KMS-11 (cell line): ENCODE results near the gene UNK.

Source experiments
- H2AFZ ChIP-seq: fragments of 200-600 bp; sonication (generic); 2 replicates; pipeline ENCODE4 v1.6.1; 2016; ENCODE audit warnings: antibody characterized with exemption, mixed run types, low read depth
- H3K27ac ChIP-seq: fragments of 200-600 bp; sonication (generic); 2 replicates; pipeline ENCODE4 v1.6.1; 2016; ENCODE audit warnings: mild to moderate bottlenecking, mixed run types
- H3K27me3 ChIP-seq: fragments of 200-600 bp; sonication (generic); 2 replicates; pipeline ENCODE4 v1.6.1; 2017; ENCODE audit warnings: mild to moderate bottlenecking, low read depth, mixed run types, moderate library complexity; ENCODE audit not compliant: insufficient read depth
- H3K36me3 ChIP-seq: fragments of 200-600 bp; sonication (generic); 2 replicates; pipeline ENCODE4 v1.6.1; 2017; ENCODE audit warnings: mild to moderate bottlenecking, mixed run types; ENCODE audit not compliant: insufficient read depth
- H3K4me1 ChIP-seq: fragments of 200-600 bp; sonication (generic); 2 replicates; pipeline ENCODE4 v1.6.1; 2016; ENCODE audit warnings: mild to moderate bottlenecking, low read depth, mixed run types; ENCODE audit not compliant: poor library complexity, severe bottlenecking
- H3K4me2 ChIP-seq: fragments of 200-600 bp; sonication (generic); 2 replicates; pipeline ENCODE4 v1.7.0; 2016; ENCODE audit warnings: mild to moderate bottlenecking, mixed run types
- H3K4me3 ChIP-seq: fragments of 200-600 bp; sonication (generic); IDR thresholded peaks from 2 replicates; pipeline ENCODE4 v1.6.1; 2017; ENCODE audit warnings: low read depth, low read length, mixed read lengths; ENCODE audit not compliant: insufficient read depth
- H3K79me2 ChIP-seq: fragments of 200-600 bp; sonication (generic); 2 replicates; pipeline ENCODE4 v1.6.1; 2016; ENCODE audit warnings: low read depth, mixed run types; ENCODE audit not compliant: insufficient read depth
- H3K9ac ChIP-seq: fragments of 200-600 bp; sonication (generic); 2 replicates; pipeline ENCODE4 v1.6.1; 2016; ENCODE audit warnings: mild to moderate bottlenecking, mixed run types
- H4K20me1 ChIP-seq: fragments of 200-600 bp; sonication (generic); 2 replicates; pipeline ENCODE4 v1.6.1; 2016; ENCODE audit warnings: mild to moderate bottlenecking, mixed run types; ENCODE audit not compliant: insufficient read depth
- CTCF ChIP-seq: fragments of 200-600 bp; sonication (generic); conservative IDR thresholded peaks from 2 replicates; pipeline ENCODE4 v1.6.1; 2017; ENCODE audit warnings: low read depth, mild to moderate bottlenecking, antibody characterized with exemption, low read length, moderate library complexity, mixed read lengths

UNK gene

GRCh38 chr17:75763613-75764416, 20.8 kb upstream of the UNK start:
- no peak for TF ChIP-seq CTCF
- no peaks in the 10 kb centered on the region; the same call in 1 of the 2 replicates for H3K27me3 ChIP-seq
- no peaks in the 10 kb centered on the region for H4K20me1 ChIP-seq
- H3K9ac ChIP-seq: peak overlapping the region; percentile 67
- peak overlapping the region; percentile 10 for H3K4me3 ChIP-seq
- H3K4me2 ChIP-seq: peak overlapping the region; percentile 98
- H3K27ac ChIP-seq: no peak overlapping the region
- no peaks in the 10 kb centered on the region for H3K36me3 ChIP-seq
- H2AFZ ChIP-seq: peak overlapping the region; percentile 97
- H3K79me2 ChIP-seq: no peaks in the 10 kb centered on the region
- H3K4me1 ChIP-seq: peaks cover 17% of the 10 kb centered on the region

DNA sequence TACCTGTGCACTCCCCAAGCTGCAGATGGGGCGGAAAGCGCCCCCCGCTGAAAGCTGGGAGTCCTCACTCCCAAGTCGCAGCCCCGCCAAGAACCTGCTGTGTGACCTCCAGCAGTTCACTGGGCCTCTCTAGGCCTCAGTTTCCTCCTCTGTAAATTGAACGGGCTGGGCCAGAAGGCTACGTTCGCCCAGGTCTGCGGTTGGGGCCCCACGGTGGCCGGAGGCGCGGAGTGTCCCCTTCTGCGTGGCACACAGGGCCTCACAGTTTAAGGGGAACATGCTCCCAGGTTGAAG, 20.2 kb upstream of the UNK start:
- peak overlapping the region; percentile 31; the same call in 1 of the 2 replicates for H3K27ac ChIP-seq
- H3K79me2 ChIP-seq: no peaks in the 10 kb centered on the region
- no peaks in the 10 kb centered on the region for H3K36me3 ChIP-seq
- H3K4me3 ChIP-seq: peak overlapping the region; percentile 10
- no peak for TF ChIP-seq CTCF
- H3K27me3 ChIP-seq: no peaks in the 10 kb centered on the region; the same call in 1 of the 2 replicates
- no peaks in the 10 kb centered on the region for H4K20me1 ChIP-seq
- H3K4me2 ChIP-seq: peak overlapping the region; percentile 98
- H3K9ac ChIP-seq: peak overlapping the region; percentile 67
- peaks cover 17% of the 10 kb centered on the region for H3K4me1 ChIP-seq
- peak overlapping the region; percentile 97 for H2AFZ ChIP-seq

GRCh38 chr17:75764711-75765421, 19.7 kb upstream of the UNK start, which contains the start of gene GALK1:
GALK1 (minus strand) TSS chr17:75765192; CDS start chr17:75765136, 56 bp downstream.
- H3K9ac ChIP-seq: peak within 1 kb of the TSS; percentile 67
- peak within 1 kb of the TSS; percentile 31; the same call in 1 of the 2 replicates for H3K27ac ChIP-seq
- no peaks in the 10 kb centered on the region for H3K36me3 ChIP-seq
- H4K20me1 ChIP-seq: no peaks in the 10 kb centered on the region
- H3K4me2 ChIP-seq: peak within 1 kb of the TSS; percentile 98
- H3K4me1 ChIP-seq: peaks cover 17% of the 10 kb centered on the region
- no peaks in the 10 kb centered on the region; the same call in 1 of the 2 replicates for H3K27me3 ChIP-seq
- H3K79me2 ChIP-seq: no peaks in the 10 kb centered on the region
- peak within 1 kb of the TSS; percentile 97 for H2AFZ ChIP-seq
- H3K4me3 ChIP-seq: peak within 1 kb of the TSS; percentile 10
- TF ChIP-seq CTCF: peak; percentile 50; the same call in 1 of the 2 replicates

- H2AFZ ChIP-seq: no peak overlapping the region
- no peak overlapping the region for H3K4me3 ChIP-seq
- H4K20me1 ChIP-seq: no peaks in the 10 kb centered on the region
- no peak overlapping the region for H3K9ac ChIP-seq
- H3K27me3 ChIP-seq: no peaks in the 10 kb centered on the region; the same call in 1 of the 2 replicates
- TF ChIP-seq CTCF: no peak
- no peak overlapping the region for H3K27ac ChIP-seq
- no peaks in the 10 kb centered on the region for H3K36me3 ChIP-seq
- H3K79me2 ChIP-seq: no peaks in the 10 kb centered on the region
- peaks cover 17% of the 10 kb centered on the region for H3K4me1 ChIP-seq
- H3K4me2 ChIP-seq: no peak overlapping the region
These were observed 18.6 kb upstream of the UNK start for GRCh38 chr17:75765981-75766380.
